K562 (cell line): ENCODE data around the gene FRK. TPM values are rescaled to one million over a fixed set of nuclear protein-coding genes. Genes with fewer than 3 reads are reported as not detected.

Source experiments
- ATAC-seq: fragments of 200-7000 bp; cut with Tn5 transposase; 3 replicates; pipeline ENCODE4 v1.9.1; 2020; ENCODE audit warnings: moderate library complexity
- BruUV-seq: library from RNA; stranded (reverse); fragments of 400-500 nt; replicated peaks from 2 replicates; lab custom pipeline; 2021; lab: Mats Ljungman, UMichigan
- CTCF ChIA-PET: fragments of 300-600 bp; formaldehyde crosslinking; extraction: SDS; loops from one replicate; lab custom pipeline; 2021; ENCODE audit warnings: low intra/inter-chr PET ratio; lab: Yijun Ruan, JAX
- POLR2A ChIA-PET: fragments of 300-600, 350-650 bp; sonication (Branson Sonifier 250); formaldehyde crosslinking; extraction: SDS; loops from one replicate; lab custom pipeline; 2021; ENCODE audit warnings: antibody characterized with exemption, inconsistent platforms; lab: Yijun Ruan, JAX
- DNase-seq, 4 experiments: peaks; one replicate each; pipeline versions ENCODE4 v3.0.0 to v3.0.0-alpha.2; 2011 to 2018; ENCODE audit warnings: low spot score in 3 of 4, mixed read lengths in 3 of 4; ENCODE audit errors: extremely low read depth in 1 of 4
- FAIRE-seq: peaks from 2 replicates; lab custom pipeline; 2011; peaks lifted over from hg19 to GRCh38; lab: Jason Lieb, UNC
- H2AFZ ChIP-seq: 2 replicates; pipeline ENCODE4 v1.6.0; 2011; ENCODE audit warnings: low read depth, low read length, control low read depth, inconsistent platforms
- H3K27ac ChIP-seq: fragments of 200-600 bp; 3 replicates; pipeline ENCODE4 v1.8.0; 2011; ENCODE audit warnings: low read depth, mild to moderate bottlenecking, control low read depth, inconsistent platforms, low read length, moderate library complexity, mixed read lengths; ENCODE audit errors: extremely low read depth
- H3K27me3 ChIP-seq, 2 experiments: fragments of 300-600 bp in 1 of 2; 2 replicates in 1 of 2; 3 replicates in 1 of 2; pipeline versions ENCODE4 v1.6.0 to v1.8.0; 2011; ENCODE audit warnings: inconsistent platforms in 2 of 2, low read length in 2 of 2, mild to moderate bottlenecking in 1 of 2, mixed read lengths in 1 of 2, moderate library complexity in 1 of 2; ENCODE audit not compliant: control insufficient read depth in 2 of 2, insufficient read depth in 2 of 2
- H3K36me3 ChIP-seq: fragments of 300-600 bp; 3 replicates; pipeline ENCODE4 v1.8.0; 2011; ENCODE audit warnings: mild to moderate bottlenecking, low read length, inconsistent platforms; ENCODE audit not compliant: control insufficient read depth, insufficient read depth
- H3K4me1 ChIP-seq, 2 experiments: fragments of 200-600 bp in 1 of 2; replicated peaks in 1 of 2; 2 replicates in 1 of 2; 3 replicates in 1 of 2; pipeline versions ENCODE4 v1.5.1 to v1.8.0; 2011; ENCODE audit warnings: inconsistent platforms in 2 of 2, low read length in 2 of 2, mild to moderate bottlenecking in 1 of 2, mixed read lengths in 1 of 2, moderate library complexity in 1 of 2; ENCODE audit not compliant: control insufficient read depth in 2 of 2, insufficient read depth in 2 of 2
- H3K4me2 ChIP-seq: 2 replicates; pipeline ENCODE4 v1.6.1; 2011; ENCODE audit warnings: low read length, control low read depth, inconsistent platforms, mixed read lengths; ENCODE audit not compliant: insufficient read depth
- H3K4me3 ChIP-seq: fragments of 200-600 bp; sonication (generic), shearing (Covaris generic); 2 replicates; pipeline ENCODE4 v1.5.1; 2016; ENCODE audit warnings: control low read depth, inconsistent platforms
- H3K79me2 ChIP-seq: fragments of 200-600 bp; 3 replicates; pipeline ENCODE4 v1.8.0; 2011; ENCODE audit warnings: low read length, inconsistent platforms; ENCODE audit not compliant: control insufficient read depth, insufficient read depth
- H3K9ac ChIP-seq, 2 experiments: 2 replicates each; pipeline versions ENCODE4 v1.6.0 to v1.6.1; 2011; ENCODE audit warnings: low read depth in 2 of 2, low read length in 2 of 2, control low read depth in 1 of 2, inconsistent platforms in 1 of 2, mild to moderate bottlenecking in 1 of 2, mixed read lengths in 1 of 2; ENCODE audit not compliant: insufficient read depth in 1 of 2
- H3K9me1 ChIP-seq: one replicate; pipeline ENCODE4 v1.6.0; 2011; ENCODE audit warnings: inconsistent platforms, mild to moderate bottlenecking, low read length, moderate library complexity; ENCODE audit not compliant: control insufficient read depth, insufficient read depth
- H3K9me3 ChIP-seq: replicated peaks from 2 replicates; pipeline ENCODE4 v1.5.1; 2011; ENCODE audit warnings: low read depth, low read length, inconsistent platforms; ENCODE audit not compliant: control insufficient read depth, insufficient read depth
- H4K20me1 ChIP-seq: replicated peaks from 2 replicates; pipeline ENCODE4 v1.6.1; 2011; ENCODE audit warnings: low read length, inconsistent platforms, mixed read lengths; ENCODE audit not compliant: control insufficient read depth, insufficient read depth
- BMI1 ChIP-seq: fragments of 150-350 bp; IDR thresholded peaks from 2 replicates; pipeline ENCODE4 v1.6.1; 2014; ENCODE audit warnings: low read length
- CBFA2T2 ChIP-seq: fragments of 450-650 bp; conservative IDR thresholded peaks from 2 replicates; pipeline ENCODE4 v1.6.1; 2017; ENCODE audit warnings: mild to moderate bottlenecking
- CCAR2 ChIP-seq: fragments of 200-400 bp; formaldehyde crosslinking; IDR thresholded peaks from 2 replicates; pipeline ENCODE4 v1.6.1; 2017; ENCODE audit warnings: mild to moderate bottlenecking, low read depth, low read length
- CREB1 ChIP-seq, 2 experiments: sonication (generic) in 1 of 2; formaldehyde crosslinking in 1 of 2; IDR thresholded peaks; 2 replicates each; pipeline versions ENCODE4 v1.6.1 to v1.8.0; 2012 to 2022; ENCODE audit warnings: inconsistent platforms in 1 of 2, mild to moderate bottlenecking in 1 of 2, missing genetic modification reagents in 1 of 2, moderate library complexity in 1 of 2
- DMBX1 ChIP-seq: fragments of 250-450 bp; sonication (Bioruptor Pico); IDR thresholded peaks from 2 replicates; pipeline ENCODE4 v1.8.0; 2022; ENCODE audit warnings: inconsistent platforms, mild to moderate bottlenecking, moderate library complexity, borderline replicate concordance
- ETV1 ChIP-seq: fragments of 450-650 bp; conservative IDR thresholded peaks from 2 replicates; pipeline ENCODE4 v1.6.1; 2016; ENCODE audit warnings: missing genetic modification characterization, control low read depth, low read depth, missing compliant biosample characterization
- FOXM1 ChIP-seq, 2 experiments: fragments of 450-650 bp in 1 of 2; sonication (generic) in 1 of 2; formaldehyde crosslinking in 1 of 2; IDR thresholded peaks; 2 replicates each; pipeline versions ENCODE4 v1.6.1 to v1.9.0; 2017 to 2022; ENCODE audit warnings: low read depth in 2 of 2, mild to moderate bottlenecking in 2 of 2, missing genetic modification reagents in 1 of 2, moderate library complexity in 1 of 2
- HCFC1 ChIP-seq: IDR thresholded peaks from 2 replicates; pipeline ENCODE4 v1.6.1; 2012; ENCODE audit warnings: low read depth, low read length, improper control_type of control experiment
- HLTF ChIP-seq: fragments of 450-650 bp; IDR thresholded peaks from 2 replicates; pipeline ENCODE4 v1.6.1; 2016
- JUNB ChIP-seq: fragments of 450-650 bp; formaldehyde crosslinking; conservative IDR thresholded peaks from 2 replicates; pipeline ENCODE4 v1.4.0; 2020; ENCODE audit warnings: mild to moderate bottlenecking
- KLF6 ChIP-seq: fragments of 250-450 bp; sonication (Bioruptor Pico); IDR thresholded peaks from 2 replicates; pipeline ENCODE4 v1.4.0; 2020; ENCODE audit warnings: mild to moderate bottlenecking, moderate library complexity, borderline replicate concordance
- LCOR ChIP-seq: sonication (generic); formaldehyde crosslinking; IDR thresholded peaks from 2 replicates; pipeline ENCODE4 v1.8.0; 2022; ENCODE audit warnings: mild to moderate bottlenecking, missing genetic modification reagents
- NBN ChIP-seq: fragments of 450-650 bp; IDR thresholded peaks from 2 replicates; pipeline ENCODE4 v1.6.1; 2016; ENCODE audit warnings: low read depth, mild to moderate bottlenecking
- NR1H2 ChIP-seq: sonication (generic); formaldehyde crosslinking; IDR thresholded peaks from 2 replicates; pipeline ENCODE4 v1.4.0; 2020; ENCODE audit warnings: mild to moderate bottlenecking, missing genetic modification reagents
- PHB ChIP-seq: fragments of 250-450 bp; sonication (Bioruptor Pico); IDR thresholded peaks from 2 replicates; pipeline ENCODE4 v1.5.0; 2021
- RFX1 ChIP-seq: fragments of 450-650 bp; IDR thresholded peaks from 2 replicates; pipeline ENCODE4 v1.6.1; 2016; ENCODE audit warnings: mild to moderate bottlenecking, moderate library complexity
- TGIF2 ChIP-seq: sonication (generic); formaldehyde crosslinking; IDR thresholded peaks from 2 replicates; pipeline ENCODE4 v1.8.1; 2022; ENCODE audit warnings: mild to moderate bottlenecking, missing genetic modification reagents, moderate library complexity
- ZHX1 ChIP-seq: fragments of 150-350 bp; conservative IDR thresholded peaks from 2 replicates; pipeline ENCODE4 v1.6.1; 2014; ENCODE audit warnings: low read length
- ZNF143 ChIP-seq: sonication (generic); formaldehyde crosslinking; IDR thresholded peaks from 2 replicates; pipeline ENCODE4 v1.9.0; 2022; ENCODE audit warnings: mild to moderate bottlenecking, missing genetic modification reagents
- ZNF445 ChIP-seq: fragments of 250-450 bp; sonication (Bioruptor Pico); IDR thresholded peaks from 2 replicates; pipeline ENCODE4 v1.4.0; 2020; ENCODE audit warnings: low read depth, mild to moderate bottlenecking, moderate library complexity
- WGBS: fragments of 100-300 bp; shearing (Covaris generic); methylation state at CpG from one replicate; pipeline ENCODE4 v1.1.6; 2016; ENCODE audit warnings: low coverage, mixed read lengths; ENCODE audit not compliant: insufficient coverage; ENCODE audit errors: missing lambda C conversion rate; 5-methylcytosine and 5-hydroxymethylcytosine counted together
- in situ Hi-C: fragments of 300-500 bp; cut with MboI; formaldehyde crosslinking; loops from 4 replicates; pipeline ENCODE4 v1.15.0; 2018; ENCODE audit warnings: inconsistent platforms, mixed read lengths
- intact Hi-C: fragments of 100-400 bp; cut with micrococcal nuclease; formaldehyde crosslinking; loops from 2 replicates; pipeline ENCODE4 v1.14.2; 2022
- polyA plus RNA-seq, 8 experiments: library from polyadenylated mRNA; depleted of rRNA in 4 of 8; stranded (reverse) in 5 of 8; unstranded in 3 of 8; fragments of >200 nt; fragmentation: Nextera tagmentation in 2 of 8; fragmentation: Illumina TruSeq in 1 of 8; extraction: Ambion mirVana in 2 of 8; extraction: Trizol in 1 of 8; gene quantifications; 2 replicates each; pipeline versions ENCODE4 v1.2.1 to v1.2.3, GENCODE V29; 2011 to 2014; ENCODE audit warnings: inconsistent platforms in 1 of 8, missing spikeins in 1 of 8
- total RNA-seq, 7 experiments: library from RNA; depleted of rRNA in 6 of 7; stranded (reverse); fragments of >200 nt in 6 of 7; fragmentation: Illumina TruSeq in 2 of 7; extraction: Trizol in 2 of 7; gene quantifications; 2 replicates each; pipeline versions ENCODE4 v1.2.1 to v1.2.3, GENCODE V29; 2011 to 2021; ENCODE audit warnings: low replicate concordance in 1 of 7

Gene FRK
- total and polyA plus RNA-seq, 9 of the 15 experiments (the other 6 are each of a cell fraction or from before 2014, with no cell fraction given): 0.01 to 0.29 (median 0.09) TPM

- no peak overlapping the region for H3K4me3 ChIP-seq
- FAIRE-seq: no peak
- H3K27me3 ChIP-seq: no peaks in the 10 kb centered on the region
- BruUV-seq: no TSS peak
- CTCF ChIA-PET: no interaction called here
- TF ChIP-seq NR1H2 (CRISPR knock-in tag) (no peak), LCOR (CRISPR knock-in tag) (no peak), ZNF143 (no peak), NBN (no peak), CREB1 (IDR thresholded peaks at IDR 0.05) (no peak), CREB1 (CRISPR knock-in tag; IDR thresholded peaks at IDR 0.05) (no peak), FOXM1 (IDR thresholded peaks at IDR 0.05; ENCODE audit: low read depth) (no peak), FOXM1 (CRISPR knock-in tag; IDR thresholded peaks at IDR 0.05; ENCODE audit: low read depth) (no peak), KLF6 (CRISPR knock-in tag) (no peak), HCFC1 (no peak), DMBX1 (no peak), PHB (CRISPR knock-in tag) (no peak), ETV1 (tag) (no peak), TGIF2 (CRISPR knock-in tag) (no peak), JUNB (CRISPR knock-in tag) (no peak), CBFA2T2 (no peak), HLTF (no peak), RFX1 (no peak), CCAR2 (no peak), ZNF445 (CRISPR knock-in tag) (no peak), BMI1 (no peak), ZHX1 (no peak)
- ATAC-seq: no peak
- H3K9ac ChIP-seq: no peak overlapping the region
- DNase-seq: no peak
- H2AFZ ChIP-seq: no peak overlapping the region
- no peaks in the 10 kb centered on the region for H3K79me2 ChIP-seq
- no peak overlapping the region for H3K4me2 ChIP-seq
- POLR2A ChIA-PET: no interaction called here
- H3K36me3 ChIP-seq: no peaks in the 10 kb centered on the region
- H3K9me1 ChIP-seq: no peaks in the 10 kb centered on the region
- WGBS: 0% methylated on average over 1 of the region's 1 CpG
- intact Hi-C loops: no loop called here
- H3K9me3 ChIP-seq: no peaks in the 10 kb centered on the region
- H3K4me1 ChIP-seq: no peaks in the 10 kb centered on the region
- no peak overlapping the region for H3K27ac ChIP-seq
- no peaks in the 10 kb centered on the region for H4K20me1 ChIP-seq
- in situ Hi-C loops: no loop called here
Observed at GRCh38 chr6:115945306-115945705, 115.4 kb downstream of the FRK start.
